DND-41 (cell line): ENCODE results near the gene NEK4.

ENCODE experiments used
- ATAC-seq: fragments of 200-7000 bp; cut with Tn5 transposase; 3 replicates; pipeline ENCODE4 v1.9.1; 2021; ENCODE audit warnings: low read depth; ENCODE audit not compliant: insufficient read depth
- DNase-seq: peaks from one replicate; pipeline ENCODE4 v3.0.0-alpha.2; 2020
- H2AFZ ChIP-seq: 2 replicates; pipeline ENCODE4 v1.6.0; 2012; ENCODE audit warnings: low read depth, low read length
- H3K27ac ChIP-seq: 2 replicates; pipeline ENCODE4 v1.5.1; 2012; ENCODE audit warnings: low read length, inconsistent platforms
- H3K27me3 ChIP-seq: fragments of 200-600 bp; sonication (generic); 2 replicates; pipeline ENCODE4 v1.6.0; 2012; ENCODE audit warnings: low read length, mild to moderate bottlenecking, inconsistent platforms; ENCODE audit not compliant: insufficient read depth, poor library complexity
- H3K36me3 ChIP-seq: 2 replicates; pipeline ENCODE4 v1.5.1; 2012; ENCODE audit warnings: low read length, inconsistent platforms; ENCODE audit not compliant: insufficient read depth
- H3K4me1 ChIP-seq: 2 replicates; pipeline ENCODE4 v1.5.1; 2012; ENCODE audit warnings: mild to moderate bottlenecking, low read length; ENCODE audit not compliant: insufficient read depth
- H3K4me2 ChIP-seq: 2 replicates; pipeline ENCODE4 v1.6.0; 2012; ENCODE audit warnings: mild to moderate bottlenecking, moderate library complexity, low read length, inconsistent platforms; ENCODE audit not compliant: insufficient read depth
- H3K4me3 ChIP-seq, 2 experiments: fragments of 200-600 bp in 1 of 2; shearing (Covaris generic) in 1 of 2; 2 replicates each; pipeline ENCODE4 v1.5.1; 2012 to 2016; ENCODE audit warnings: inconsistent platforms in 2 of 2, low read length in 2 of 2, mild to moderate bottlenecking in 2 of 2, low read depth in 1 of 2, moderate library complexity in 1 of 2
- H3K79me2 ChIP-seq: 2 replicates; pipeline ENCODE4 v1.6.0; 2012; ENCODE audit warnings: low read length, inconsistent platforms; ENCODE audit not compliant: insufficient read depth
- H3K9ac ChIP-seq: 2 replicates; pipeline ENCODE4 v1.6.0; 2012; ENCODE audit warnings: low read depth, mild to moderate bottlenecking, inconsistent platforms, low read length, moderate library complexity
- H3K9me3 ChIP-seq: 2 replicates; pipeline ENCODE4 v1.5.1; 2012; ENCODE audit warnings: low read length, moderate library complexity, mild to moderate bottlenecking, inconsistent platforms; ENCODE audit not compliant: insufficient read depth, severe bottlenecking
- H4K20me1 ChIP-seq: 2 replicates; pipeline ENCODE4 v1.6.0; 2012; ENCODE audit warnings: low read length; ENCODE audit not compliant: insufficient read depth
- EZH2 ChIP-seq: IDR thresholded peaks from 3 replicates; pipeline ENCODE4 v1.6.1; 2012; ENCODE audit warnings: borderline replicate concordance, low read depth, mild to moderate bottlenecking, moderate library complexity, low read length, inconsistent platforms; ENCODE audit not compliant: severe bottlenecking
- TF ChIP-seq, protein P1 (sequence below): IDR thresholded peaks from 2 replicates; pipeline ENCODE4 v1.5.1; 2012; ENCODE audit warnings: borderline replicate concordance, low read length, moderate library complexity, mild to moderate bottlenecking; ENCODE audit not compliant: poor library complexity, severe bottlenecking; ENCODE audit errors: extremely low read depth

Gene NEK4

GRCh38 chr3:52688266-52688665, 82.5 kb downstream of the NEK4 start:
- H3K4me1 ChIP-seq = peaks cover 41% of the 10 kb centered on the region
- no peak overlapping the region for H3K4me3 ChIP-seq
- H2AFZ ChIP-seq = no peak overlapping the region
- peak overlapping the region; percentile 73; the same call in 1 of the 2 replicates for H3K4me2 ChIP-seq
- peaks cover 73% of the 10 kb centered on the region for H3K79me2 ChIP-seq
- TF ChIP-seq EZH2 = no peak
- TF ChIP-seq, protein P1, sequence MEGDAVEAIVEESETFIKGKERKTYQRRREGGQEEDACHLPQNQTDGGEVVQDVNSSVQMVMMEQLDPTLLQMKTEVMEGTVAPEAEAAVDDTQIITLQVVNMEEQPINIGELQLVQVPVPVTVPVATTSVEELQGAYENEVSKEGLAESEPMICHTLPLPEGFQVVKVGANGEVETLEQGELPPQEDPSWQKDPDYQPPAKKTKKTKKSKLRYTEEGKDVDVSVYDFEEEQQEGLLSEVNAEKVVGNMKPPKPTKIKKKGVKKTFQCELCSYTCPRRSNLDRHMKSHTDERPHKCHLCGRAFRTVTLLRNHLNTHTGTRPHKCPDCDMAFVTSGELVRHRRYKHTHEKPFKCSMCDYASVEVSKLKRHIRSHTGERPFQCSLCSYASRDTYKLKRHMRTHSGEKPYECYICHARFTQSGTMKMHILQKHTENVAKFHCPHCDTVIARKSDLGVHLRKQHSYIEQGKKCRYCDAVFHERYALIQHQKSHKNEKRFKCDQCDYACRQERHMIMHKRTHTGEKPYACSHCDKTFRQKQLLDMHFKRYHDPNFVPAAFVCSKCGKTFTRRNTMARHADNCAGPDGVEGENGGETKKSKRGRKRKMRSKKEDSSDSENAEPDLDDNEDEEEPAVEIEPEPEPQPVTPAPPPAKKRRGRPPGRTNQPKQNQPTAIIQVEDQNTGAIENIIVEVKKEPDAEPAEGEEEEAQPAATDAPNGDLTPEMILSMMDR = no peak
- no peak for DNase-seq
- H3K27ac ChIP-seq = no peak overlapping the region
- no peak overlapping the region; the same call in 1 of the 2 replicates for H3K9ac ChIP-seq
- H3K36me3 ChIP-seq = peaks cover 73% of the 10 kb centered on the region
- no peak for ATAC-seq
- H3K27me3 ChIP-seq = no peaks in the 10 kb centered on the region
- H3K9me3 ChIP-seq = no peaks in the 10 kb centered on the region
- H4K20me1 ChIP-seq = peaks cover 25% of the 10 kb centered on the region; the same call in 1 of the 2 replicates

- Histone ChIP-seq H3K27me3 (no peaks in the 10 kb centered on the region), H4K20me1 (peaks cover 26% of the 10 kb centered on the region; the same call in 1 of the 2 replicates), H3K79me2 (peaks cover 91% of the 10 kb centered on the region), H3K9me3 (no peaks in the 10 kb centered on the region), H2AFZ (peak within 1 kb of the TSS; percentile 71), H3K4me2 (peak within 1 kb of the TSS; percentile 73), H3K4me3 (peak within 1 kb of the TSS; percentile 69 to 80), H3K9ac (peak within 1 kb of the TSS; percentile 70), H3K4me1 (peaks cover 49% of the 10 kb centered on the region), H3K27ac (peak within 1 kb of the TSS; percentile 88), H3K36me3 (peaks cover 64% of the 10 kb centered on the region)
- no peak for TF ChIP-seq EZH2
- TF ChIP-seq, protein P1 = no peak
- DNase-seq (peak; percentile 95), ATAC-seq (peak; percentile 83)
These were observed 84.7 kb downstream of the NEK4 start, which contains the start of the genes GNL3 and PBRM1 for GRCh38 chr3:52685709-52686691. TSS of gene GNL3 (plus strand) at chr3:52686032. CDS start at chr3:52686093, 61 bp downstream. TSS of gene PBRM1 (minus strand) at chr3:52685913.

GRCh38 chr3:52685285-52685708, 85.4 kb downstream of the NEK4 start:
- Histone ChIP-seq H3K27ac (peak overlapping the region; percentile 88), H3K27me3 (no peaks in the 10 kb centered on the region), H3K36me3 (peaks cover 64% of the 10 kb centered on the region), H2AFZ (peak overlapping the region; percentile 71), H3K4me2 (peak overlapping the region; percentile 73), H3K9me3 (no peaks in the 10 kb centered on the region), H3K4me1 (peaks cover 49% of the 10 kb centered on the region), H3K79me2 (peaks cover 97% of the 10 kb centered on the region), H4K20me1 (peaks cover 25% of the 10 kb centered on the region; the same call in 1 of the 2 replicates), H3K4me3 (peak overlapping the region; percentile 69 to 80), H3K9ac (peak overlapping the region; percentile 70)
- ATAC-seq (peak; percentile 70), DNase-seq (peak; percentile 83)
- no peak for TF ChIP-seq EZH2
- TF ChIP-seq, protein P1 = no peak
